ENCODE measurements around the gene FAT2. TPM values are rescaled to one million over a fixed set of nuclear protein-coding genes. Genes with fewer than 3 reads are reported as not detected.

Gene FAT2
- total RNA-seq, 1 experiment from 2014 or later: 1.4 TPM

Other genes with a start within 250 kb of the FAT2 start
- not detected in 2 replicates for gene SLC36A2, start 243.8 kb downstream of the FAT2 start, total RNA-seq (2014; rRNA removed; shearing (Covaris generic))
- gene SLC36A1, start 143.7 kb downstream of the FAT2 start, total RNA-seq (2014; rRNA removed; shearing (Covaris generic)): 5.4 and 6.7 TPM in 2 replicates
- 1,245 and 1,275 TPM in 2 replicates for gene SPARC, start 95.6 kb upstream of the FAT2 start, total RNA-seq (2014; rRNA removed; shearing (Covaris generic))
- gene ATOX1, start 167.3 kb upstream of the FAT2 start, total RNA-seq (2014; rRNA removed; shearing (Covaris generic)): 941 and 954 TPM in 2 replicates
- gene G3BP1, start 180.6 kb upstream of the FAT2 start, total RNA-seq (2014; rRNA removed; shearing (Covaris generic)): 280 TPM in 2 replicates

Data from SK-MEL-5 (cell line).